ENCODE measurements around the gene PLXNB1. TPM values are rescaled to one million over a fixed set of nuclear protein-coding genes. Genes with fewer than 3 reads are reported as not detected.
"Not testable (repeated sequence)": the region's sequence is repeated elsewhere in the genome, so short reads cannot be mapped to it uniquely, and the experiment has no call there.

The PLXNB1 gene
- total RNA-seq, 1 donor from 2014 or later: 26.8 TPM

DNA sequence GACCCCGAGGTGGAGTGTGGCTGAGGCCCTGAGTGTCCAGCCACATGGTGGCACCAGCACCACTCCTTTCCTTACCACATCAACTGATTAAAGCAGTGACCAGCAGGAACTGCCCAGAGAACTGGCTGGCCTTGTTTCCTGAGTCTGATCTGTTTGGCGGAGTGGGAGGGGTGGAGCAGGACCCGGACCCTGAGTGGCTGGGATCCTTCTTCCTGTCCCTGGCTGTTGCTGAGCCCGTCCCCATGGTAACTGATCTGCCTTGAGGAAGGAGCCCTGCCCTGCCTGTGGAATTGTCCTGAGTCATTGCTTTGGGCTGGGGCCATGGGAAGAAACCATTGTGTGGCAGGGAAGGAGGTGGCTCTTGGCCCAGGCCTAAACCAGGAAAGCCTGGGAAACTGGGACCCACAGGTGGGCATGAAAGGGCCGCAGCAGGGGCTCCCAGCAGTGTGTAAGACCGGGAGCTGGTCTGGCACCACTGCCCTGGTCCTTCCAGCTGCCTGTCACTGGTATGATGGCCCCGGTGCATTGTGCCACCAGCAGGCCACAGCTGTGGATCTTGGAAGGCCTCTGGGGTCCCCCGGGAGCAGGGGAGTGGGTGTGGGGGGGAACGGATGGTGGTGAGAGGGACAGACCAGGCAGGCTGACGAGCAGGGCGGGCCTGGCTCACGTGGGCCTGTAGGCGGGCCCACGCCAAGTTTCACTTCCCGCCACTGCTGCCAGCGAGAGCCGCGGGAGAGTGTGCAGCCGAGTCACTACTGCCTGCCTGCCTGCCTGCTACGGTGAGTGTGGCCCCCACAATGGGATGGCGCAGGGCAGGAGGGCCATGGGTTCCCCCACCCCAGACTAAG lies 35.9 kb upstream of the PLXNB1 start:
- peak; percentile 96 for DNase-seq

DNA sequence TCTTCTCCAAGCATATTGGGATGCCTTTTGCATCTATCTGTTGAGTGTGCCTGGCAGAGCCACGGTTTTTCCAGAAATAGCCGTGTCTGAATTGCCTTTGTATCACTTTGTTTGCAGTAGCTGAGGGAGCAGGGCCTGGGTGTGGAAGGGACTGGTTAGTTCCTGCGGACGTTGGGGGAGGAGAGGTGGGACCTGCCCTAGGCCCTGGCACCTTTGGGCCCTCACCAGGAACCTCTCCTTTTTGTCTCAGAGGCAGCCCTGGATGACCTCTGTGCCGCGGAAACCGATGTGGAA lies 35.3 kb upstream of the PLXNB1 start:
- no peak for DNase-seq

DNA sequence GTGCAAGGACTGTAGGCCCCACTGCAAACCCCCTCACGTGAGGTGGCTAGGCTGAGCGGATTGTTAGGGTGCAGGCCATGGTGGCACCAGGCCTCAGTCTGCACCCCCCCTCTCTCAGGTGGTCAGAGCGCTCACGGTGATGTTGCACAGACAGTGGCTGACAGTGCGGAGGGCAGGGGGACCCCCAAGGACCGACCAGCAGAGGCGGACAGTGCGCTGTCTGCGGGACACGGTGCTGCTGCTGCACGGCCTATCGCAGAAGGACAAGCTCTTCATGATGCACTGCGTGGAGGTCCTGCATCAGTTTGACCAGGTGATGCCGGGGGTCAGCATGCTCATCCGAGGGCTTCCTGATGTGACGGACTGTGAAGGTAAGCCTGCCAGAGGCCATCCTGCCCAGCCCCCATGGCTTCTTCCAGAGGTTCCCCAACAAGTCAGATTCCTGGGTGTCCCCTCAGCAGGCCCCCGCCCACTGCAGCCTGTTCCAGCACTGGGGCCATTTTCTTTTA lies 34.9 kb upstream of the PLXNB1 start:
- DNase-seq: no peak

DNA sequence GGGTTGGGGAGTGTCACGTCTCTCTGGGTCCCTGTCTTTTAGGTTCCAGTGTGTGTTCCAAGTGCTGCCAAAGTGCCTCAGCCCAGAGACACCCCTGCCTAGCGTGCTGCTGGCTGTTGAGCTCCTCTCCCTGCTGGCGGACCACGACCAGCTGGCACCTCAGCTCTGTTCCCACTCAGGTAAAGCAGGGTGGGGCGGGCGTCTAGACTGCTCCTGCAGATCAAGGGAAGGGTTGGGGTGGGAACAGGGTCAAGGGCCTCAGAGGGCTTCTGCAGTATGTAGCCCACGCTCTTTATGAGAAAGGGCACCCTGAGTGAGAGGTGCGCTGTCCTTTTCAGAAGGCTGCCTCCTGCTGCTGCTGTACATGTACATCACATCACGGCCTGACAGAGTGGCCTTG lies 33.8 kb upstream of the PLXNB1 start:
- no peak for DNase-seq

DNA sequence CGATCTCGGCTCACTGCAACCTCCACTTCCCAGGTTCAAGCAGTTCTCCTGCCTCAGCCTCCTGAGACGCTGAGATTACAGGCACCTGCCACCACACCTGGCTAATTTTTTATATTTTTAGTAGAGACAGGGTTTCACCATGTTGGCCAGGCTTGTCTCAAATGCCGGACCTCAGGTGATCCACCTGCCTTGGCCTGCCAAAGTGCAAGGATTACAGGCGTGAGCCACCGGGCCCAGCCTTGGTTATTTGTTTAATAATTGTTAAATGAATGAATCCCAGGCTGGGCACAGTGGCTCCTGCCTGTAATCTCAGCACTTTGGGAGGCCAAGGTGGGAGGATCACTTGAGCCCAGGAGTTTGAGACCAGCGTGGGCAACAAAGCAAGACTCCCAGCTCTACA lies 31.9 kb upstream of the PLXNB1 start:
- DNase-seq: not testable (repeated sequence)

DNA sequence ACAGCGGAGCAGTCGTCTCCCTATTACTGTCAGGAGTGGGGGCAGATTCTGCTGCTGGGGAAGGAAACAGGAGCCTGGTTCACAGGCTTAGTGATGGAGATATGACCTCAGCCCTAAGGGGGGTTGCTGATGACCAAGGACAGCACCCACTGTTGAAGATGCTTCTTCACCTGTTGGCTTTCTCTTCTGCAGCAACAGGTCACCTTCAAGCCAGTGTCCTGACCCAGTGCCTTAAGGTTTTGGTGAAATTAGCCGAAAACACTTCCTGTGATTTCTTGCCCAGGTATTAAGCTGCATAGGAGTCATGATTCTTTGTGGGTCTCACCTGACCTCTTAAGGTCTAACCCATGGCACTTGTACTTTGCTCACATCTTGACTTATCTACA lies 30.6 kb upstream of the PLXNB1 start:
- no peak for DNase-seq

DNA sequence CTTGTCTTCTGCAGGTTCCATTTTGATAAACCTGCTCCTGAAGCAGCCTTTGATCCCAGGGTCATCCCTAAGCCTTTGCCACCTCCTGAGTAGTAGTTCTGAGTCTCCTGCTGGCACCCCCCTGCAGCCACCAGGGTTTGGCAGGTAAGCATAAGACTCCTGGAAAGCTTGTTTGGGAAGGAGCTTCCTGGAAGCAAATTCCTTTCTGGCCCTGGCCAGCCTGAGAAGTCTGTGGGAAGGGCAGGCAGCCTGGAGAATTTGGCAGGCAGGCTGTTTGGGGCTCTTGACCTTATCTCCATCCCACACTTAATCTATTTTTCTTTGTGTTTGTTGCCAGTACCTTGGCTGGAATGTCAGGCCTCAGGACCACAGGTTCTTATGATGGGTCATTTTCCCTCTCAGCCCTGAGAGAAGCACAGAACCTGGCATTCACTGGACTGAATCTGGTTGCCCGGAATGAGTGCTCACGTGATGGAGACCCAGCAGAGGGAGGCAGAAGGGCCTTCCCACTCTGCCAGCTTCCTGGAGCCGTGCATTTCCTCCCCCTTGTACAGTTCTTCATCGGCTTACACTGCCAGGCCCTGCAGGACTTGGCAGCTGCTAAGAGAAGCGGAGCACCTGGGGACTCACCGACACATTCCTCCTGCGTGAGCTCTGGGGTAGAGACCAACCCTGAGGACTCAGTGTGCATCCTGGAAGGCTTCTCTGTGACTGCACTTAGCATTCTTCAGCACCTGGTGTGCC lies 30.1 kb upstream of the PLXNB1 start:
- DNase-seq: no peak

DNA sequence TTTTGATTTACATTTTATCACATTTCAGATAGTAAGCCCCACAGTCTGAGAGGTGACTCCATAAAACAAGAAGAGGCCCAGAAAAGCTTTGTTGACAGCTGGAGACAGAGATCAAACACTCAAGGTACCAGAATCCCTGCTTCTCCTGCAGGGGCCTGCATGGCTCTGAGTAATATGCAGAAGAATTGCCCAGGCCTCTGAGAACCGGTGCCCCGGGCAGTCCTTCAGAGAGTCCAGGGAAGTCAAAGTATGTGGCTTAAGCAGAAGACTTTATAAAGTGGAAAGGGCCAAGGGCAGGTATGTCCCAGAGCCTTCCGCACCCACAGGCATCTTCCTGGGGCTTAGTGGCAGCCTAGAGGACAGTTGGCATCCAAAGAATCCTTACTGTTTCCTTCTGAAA lies 29.4 kb upstream of the PLXNB1 start:
- DNase-seq: no peak

DNA sequence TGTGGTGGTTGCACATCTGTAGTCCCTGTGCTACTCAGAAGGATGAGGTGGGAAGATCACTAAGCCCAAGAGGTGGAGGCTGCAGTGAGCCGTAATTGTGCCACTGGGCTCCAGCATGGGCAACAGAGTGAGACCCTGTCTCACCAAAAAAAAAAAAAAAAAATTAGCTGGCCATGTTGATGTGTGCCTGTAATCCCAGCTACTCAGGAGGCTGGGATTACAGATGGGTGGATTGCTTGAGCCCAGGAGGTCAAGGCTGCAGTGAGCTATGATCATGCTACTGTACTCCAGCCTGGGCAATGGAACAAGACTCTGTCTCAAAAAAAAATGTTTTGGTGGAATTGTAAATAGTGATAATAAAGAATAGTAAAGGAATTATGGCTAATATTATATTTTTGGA lies 26.6 kb upstream of the PLXNB1 start:
- DNase-seq: no peak

DNA sequence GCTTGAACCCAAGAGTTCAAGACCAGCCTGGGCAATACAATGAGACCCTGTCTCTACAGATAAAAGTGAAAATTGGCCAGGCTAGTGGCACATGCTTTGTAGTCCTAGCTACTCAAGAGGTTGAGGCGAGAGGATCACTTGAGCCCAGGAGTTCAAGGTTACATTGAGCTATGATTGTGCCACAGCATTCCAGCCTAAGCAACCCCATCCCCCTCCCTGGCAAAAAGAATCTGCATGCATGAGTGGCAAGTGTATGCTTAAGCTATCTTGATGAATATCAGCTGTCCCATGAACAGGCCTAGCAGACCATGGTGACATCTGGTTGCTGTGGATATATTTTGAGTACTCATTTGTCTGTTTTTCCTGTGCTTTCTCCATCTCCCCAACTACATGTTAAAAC lies 21.4 kb upstream of the PLXNB1 start:
- no peak for DNase-seq

DNA sequence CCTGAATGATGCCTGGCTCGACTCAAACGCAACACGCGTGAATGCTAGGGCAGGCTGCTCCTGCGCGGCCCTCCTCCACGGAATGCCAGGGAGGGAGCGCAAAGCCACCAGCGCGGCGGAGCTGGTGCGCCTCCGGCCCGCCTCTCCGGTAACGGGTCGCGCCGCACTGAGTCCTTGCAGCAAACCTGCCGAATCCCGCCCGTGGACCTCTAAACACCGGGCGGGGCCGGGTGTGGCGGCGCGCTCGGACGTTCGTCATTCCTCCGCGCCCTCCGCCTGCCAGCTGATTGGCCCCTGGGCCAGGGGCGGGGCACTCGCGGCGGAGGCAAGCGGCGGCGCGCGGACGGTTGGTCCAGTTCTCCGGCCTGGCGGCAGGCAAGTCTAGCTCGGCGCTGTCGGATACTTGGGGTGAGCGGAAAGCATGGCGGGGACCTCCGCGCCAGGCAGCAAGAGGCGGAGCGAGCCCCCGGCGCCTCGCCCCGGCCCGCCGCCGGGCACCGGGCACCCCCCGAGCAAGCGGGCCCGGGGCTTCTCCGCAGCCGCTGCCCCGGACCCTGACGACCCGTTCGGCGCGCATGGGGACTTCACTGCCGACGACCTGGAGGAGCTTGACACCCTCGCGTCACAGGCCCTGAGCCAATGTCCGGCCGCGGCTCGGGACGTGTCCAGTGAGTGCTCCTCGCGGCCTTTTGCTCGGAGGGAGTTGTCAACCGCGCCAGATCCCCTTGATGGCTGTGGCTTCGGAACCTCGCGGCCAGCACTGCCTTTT lies 16.7 kb upstream of the PLXNB1 start, which contains the start of gene ATRIP:
Gene ATRIP, plus strand, starts transcription at position 313 of the 769 bp plus-strand sequence. Its CDS starts 109 bp downstream, at position 422.
- peak; percentile 88 for DNase-seq

DNA sequence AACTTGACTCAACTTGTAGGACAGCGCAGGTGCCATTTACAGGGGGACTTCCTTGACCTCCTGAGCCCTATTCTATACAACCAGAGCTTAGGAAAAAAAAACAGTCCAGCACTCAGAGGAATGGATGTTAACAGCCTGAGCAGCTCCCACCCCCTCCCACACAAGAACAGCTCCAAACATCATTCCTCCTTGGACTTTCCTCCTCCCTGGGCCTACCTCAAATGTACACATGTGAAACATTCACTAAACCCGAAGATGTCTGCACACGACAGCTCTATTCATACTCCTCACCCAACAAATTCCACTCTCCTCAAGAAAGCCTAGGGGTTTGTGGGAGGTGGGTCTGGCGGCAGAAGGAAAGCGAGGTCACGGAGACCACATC lies 16.1 kb upstream of the PLXNB1 start:
- DNase-seq: no peak

DNA sequence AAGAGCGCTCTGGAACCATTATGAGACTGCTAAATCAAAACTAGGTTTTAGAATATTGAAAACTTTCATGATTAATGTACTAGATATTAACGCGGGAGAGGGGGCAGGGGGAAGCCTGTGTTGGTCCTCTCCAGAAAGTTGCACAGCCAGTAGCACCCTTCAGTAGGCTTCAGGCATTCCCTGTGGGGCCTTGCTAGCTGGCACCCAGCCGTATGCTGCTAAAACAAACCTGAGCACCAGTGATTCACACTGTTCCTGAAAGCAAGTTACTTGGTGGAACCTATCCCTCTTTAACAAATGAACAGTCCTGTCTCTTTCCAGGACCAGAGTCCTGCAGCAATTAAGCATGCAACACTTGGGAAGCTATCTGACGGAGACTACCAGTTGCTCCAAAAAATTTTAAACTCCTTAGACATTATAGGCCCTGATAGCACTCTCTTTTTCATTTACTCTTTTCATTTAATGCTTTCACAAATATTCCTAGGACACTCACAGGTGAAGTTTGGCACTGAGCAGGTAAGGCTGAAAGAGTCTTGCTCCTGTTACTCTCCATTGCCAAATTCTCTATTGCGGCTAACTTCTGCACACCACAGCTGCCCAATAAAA lies 15.5 kb upstream of the PLXNB1 start:
- no peak for DNase-seq

DNA sequence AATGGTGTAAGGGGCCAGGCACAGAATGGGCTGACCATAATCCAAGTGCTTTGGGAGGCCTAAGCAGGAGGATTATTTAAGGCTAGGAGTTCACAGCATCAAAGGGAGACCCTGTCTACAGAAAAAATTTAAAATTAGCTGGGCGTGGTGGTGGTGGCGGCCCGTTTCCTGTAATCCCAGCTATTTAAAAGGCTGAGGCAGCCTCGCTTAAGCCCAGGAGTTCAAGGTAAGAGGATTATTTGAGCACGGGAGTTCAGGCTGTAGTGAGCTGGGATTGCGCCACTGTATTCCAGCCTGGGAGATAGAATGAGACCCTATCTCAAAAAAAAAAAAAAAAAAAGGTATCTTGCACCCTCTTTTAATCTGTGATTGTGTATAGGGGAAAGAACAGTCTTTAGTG lies 12.1 kb upstream of the PLXNB1 start:
- DNase-seq: no peak

DNA sequence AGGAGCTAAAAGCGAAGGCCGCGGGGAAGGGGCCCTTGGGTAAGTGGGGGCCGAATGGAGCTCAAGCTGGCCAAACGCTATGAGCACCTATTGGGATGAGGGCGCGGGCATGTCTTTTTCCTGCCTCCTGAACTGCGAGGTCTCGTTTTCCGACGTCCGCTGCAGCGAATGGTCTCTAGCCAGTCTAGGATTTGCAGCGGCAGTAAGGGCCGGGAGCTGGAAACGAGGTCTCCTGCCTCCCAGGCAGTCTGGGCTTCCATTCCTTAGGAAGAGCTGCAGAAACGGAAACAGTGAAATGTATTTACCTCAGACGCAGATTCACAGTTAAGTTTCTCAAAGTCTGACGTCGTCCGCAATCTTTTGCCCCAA lies 10.7 kb upstream of the PLXNB1 start:
- DNase-seq: no peak

DNA sequence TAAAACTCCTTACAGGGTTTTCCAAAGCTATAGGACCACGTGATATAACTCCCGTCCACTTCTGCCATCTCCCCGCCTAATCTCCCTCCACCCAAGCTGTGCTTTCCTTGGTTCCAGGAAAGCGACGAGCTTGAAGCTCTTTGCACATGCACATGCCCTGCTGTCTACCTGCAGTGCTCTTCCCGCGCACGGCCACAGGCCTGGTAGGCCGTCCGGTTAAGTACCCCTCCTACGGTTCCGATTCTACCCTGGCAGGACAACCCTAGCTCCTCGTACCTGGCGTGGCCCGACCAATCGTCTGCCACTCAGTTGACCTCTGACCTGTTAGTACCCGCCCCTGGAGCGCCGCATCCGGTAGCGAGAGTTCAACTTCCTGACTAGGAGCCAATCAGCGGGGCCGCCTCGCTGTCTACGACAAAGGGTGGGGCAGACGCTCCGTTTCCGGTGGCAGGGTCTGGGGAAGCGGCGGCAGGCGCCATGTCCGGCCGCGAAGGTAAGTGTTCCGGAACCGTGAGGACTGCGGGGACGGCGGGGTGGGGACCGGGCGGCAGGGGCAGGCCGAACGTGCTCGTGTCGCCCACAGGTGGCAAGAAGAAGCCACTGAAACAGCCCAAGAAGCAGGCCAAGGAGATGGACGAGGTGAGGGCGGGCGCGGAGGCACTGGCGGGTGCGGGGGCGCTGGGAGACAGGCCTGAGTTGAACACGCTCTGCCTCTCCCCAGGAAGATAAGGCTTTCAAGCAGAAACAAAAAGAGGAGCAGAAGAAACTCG lies 10.1 kb upstream of the PLXNB1 start, which contains the start of the genes CCDC51 and TMA7:
Gene CCDC51, minus strand, starts transcription at position 300 of the 770 bp plus-strand sequence. CDS start 4,991 bp downstream, outside the sequence.
Gene TMA7, plus strand, starts transcription at position 438 of the 770 bp plus-strand sequence. Its CDS starts 40 bp downstream, at position 478.
- DNase-seq: peak; percentile 97

DNA sequence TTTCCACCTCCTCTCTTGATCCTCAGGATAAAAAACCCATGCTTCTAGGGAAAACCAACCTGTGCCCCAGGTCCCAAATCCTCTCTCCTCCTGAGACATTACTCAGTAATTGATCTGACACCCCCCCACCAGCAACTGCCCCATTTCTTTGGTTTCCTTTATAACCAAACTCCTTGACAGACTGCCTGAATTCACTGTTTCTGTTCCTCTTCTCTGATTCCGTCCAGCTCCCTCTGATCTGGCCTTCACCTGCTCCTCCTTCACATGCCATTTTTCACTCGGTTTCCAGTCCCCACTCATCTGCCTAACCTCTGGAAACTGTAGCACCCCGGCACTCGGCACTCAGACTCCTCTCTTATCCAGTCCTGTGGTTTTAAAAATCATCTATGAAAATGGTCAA lies 7.9 kb upstream of the PLXNB1 start:
- DNase-seq: no peak

DNA sequence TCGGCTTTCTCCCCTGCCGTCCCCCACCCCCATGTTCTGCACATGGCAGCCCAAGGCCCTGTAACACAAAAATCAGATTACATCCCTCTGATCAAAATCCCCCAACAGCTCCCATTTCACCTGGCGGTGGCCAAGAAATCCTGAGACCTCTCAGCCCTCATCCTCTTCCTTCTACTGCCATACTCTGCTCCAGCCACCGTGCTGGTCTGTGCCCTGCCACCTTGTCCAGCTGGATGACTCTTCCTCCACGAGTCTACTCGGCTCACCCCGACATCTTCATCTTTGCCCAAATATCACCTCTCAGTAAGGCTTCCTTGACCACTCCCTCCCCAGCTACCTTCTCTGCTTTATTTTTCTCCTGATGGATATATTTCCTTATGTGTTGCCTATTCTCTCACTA lies 7.0 kb upstream of the PLXNB1 start:
- no peak for DNase-seq

DNA sequence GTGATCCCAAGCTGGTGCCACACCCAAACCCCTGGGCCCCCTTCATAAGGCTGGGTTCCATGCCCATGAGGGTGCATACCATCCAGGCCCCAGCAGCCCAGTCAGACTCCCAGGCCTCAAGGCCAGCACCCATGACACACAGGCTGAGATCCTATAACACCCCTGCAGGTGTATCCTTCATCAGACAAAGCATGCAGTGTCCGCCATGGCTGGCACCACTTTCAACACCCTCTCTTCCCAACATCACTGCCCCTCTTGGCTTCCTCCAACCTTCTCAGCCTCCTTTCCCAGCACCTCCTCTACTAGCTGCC lies 6.5 kb upstream of the PLXNB1 start:
- no peak for DNase-seq

DNA sequence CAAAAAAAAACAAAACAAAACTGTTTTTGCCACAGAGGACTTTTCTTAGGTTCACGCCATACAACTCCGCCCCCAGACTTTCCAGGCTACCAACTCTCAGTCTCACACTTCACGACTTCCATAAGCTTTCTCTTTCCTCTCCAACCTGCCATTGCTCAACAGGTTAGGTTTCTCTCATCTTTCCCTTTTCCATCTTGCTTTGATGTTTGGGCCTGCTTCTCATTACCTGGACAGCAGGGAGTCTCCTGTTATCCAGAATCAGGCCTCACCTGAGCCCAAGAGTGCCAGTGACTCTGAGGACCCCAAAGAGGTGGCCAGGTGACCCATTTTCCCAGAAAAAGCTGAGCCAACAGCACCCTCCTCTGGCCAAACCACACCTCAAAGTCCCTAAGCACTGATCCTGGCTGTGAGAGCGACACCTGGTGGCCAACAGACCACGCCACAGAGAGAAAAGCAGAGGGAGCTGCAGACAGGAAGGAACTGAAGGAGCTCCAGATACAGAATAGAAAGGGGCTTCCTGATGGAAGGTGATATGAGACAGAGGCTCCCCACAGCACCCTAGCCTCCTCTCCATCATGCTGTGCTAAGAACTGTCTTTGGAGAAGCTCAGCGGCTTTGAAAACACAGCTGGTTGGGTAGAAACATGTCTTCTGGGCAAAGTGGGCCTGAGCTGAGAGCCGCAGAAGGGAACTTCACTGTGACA lies 6.0 kb upstream of the PLXNB1 start:
- peak; percentile 79 for DNase-seq

DNA sequence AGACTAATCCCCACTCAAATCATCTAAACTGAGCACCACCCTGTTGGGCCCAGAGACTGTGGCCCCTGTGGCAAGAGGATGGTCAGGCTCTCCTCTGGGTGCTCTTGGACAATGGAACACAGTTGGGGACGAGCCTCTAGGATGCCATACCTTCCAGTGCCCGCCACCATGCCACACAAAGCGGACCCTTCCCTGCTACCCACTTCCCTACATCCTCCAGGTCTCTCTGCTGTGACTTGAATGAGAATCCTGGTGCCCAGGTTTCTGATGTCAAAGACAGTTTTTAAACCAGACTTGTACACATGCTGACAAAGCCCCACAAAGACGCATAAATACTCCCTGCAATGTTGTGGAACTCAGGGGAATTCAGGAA lies 5.3 kb upstream of the PLXNB1 start:
- DNase-seq: no peak
